Right lobe of liver (tissue), 4 donors: Measurements from ENCODE around the gene ULK4.

Source experiments
- CTCF ChIP-seq, 4 donors: fragments of 200-600 bp in 3 of 4; fragments of 450-650 bp in 1 of 4; IDR thresholded peaks; one replicate each; pipeline versions ENCODE4 v1.5.1 to v1.8.0; 2016 to 2022; ENCODE audit warnings: antibody characterized with exemption in 4 of 4, mild to moderate bottlenecking in 2 of 4
- POLR2A ChIP-seq: fragments of 450-650 bp; IDR thresholded peaks from one replicate; pipeline ENCODE4 v1.6.1; 2017; ENCODE audit warnings: antibody characterized with exemption, mild to moderate bottlenecking
- donor health status: DM: no; HTN: no; CAD: no.
- donor health status: DM: no; HTN: no; CAD: no.
- donor health status: DM: no; HTN: yes; CAD: no.

- no peak for TF ChIP-seq POLR2A
- TF ChIP-seq CTCF (IDR thresholded peaks at IDR 0.05) = no peak
These were observed 276.8 kb downstream of the ULK4 start for GRCh38 chr3:41684797-41685735.
